BJ (cell line): ENCODE measurements around the gene CXADR. TPM values are rescaled to one million over a fixed set of nuclear protein-coding genes. Genes with fewer than 3 reads are reported as not detected.

ENCODE experiments used
- CTCF ChIA-PET: fragments of 350-600 bp; formaldehyde crosslinking; extraction: SDS; loops from one replicate; lab custom pipeline; 2021; ENCODE audit warnings: antibody characterized with exemption, inconsistent platforms; lab: Yijun Ruan, JAX
- POLR2A ChIA-PET: fragments of 300-600 bp; sonication (Branson Sonifier 250); formaldehyde crosslinking; extraction: SDS; loops from one replicate; lab custom pipeline; 2021; ENCODE audit warnings: antibody characterized with exemption; lab: Charles Lee
- DNase-seq: peaks from one replicate; pipeline ENCODE4 v3.0.0-alpha.2; 2011; ENCODE audit warnings: low read depth
- H3K27me3 ChIP-seq: 2 replicates; pipeline ENCODE4 v1.6.0; 2011; ENCODE audit warnings: low read length; ENCODE audit not compliant: control insufficient read depth, insufficient read depth
- H3K36me3 ChIP-seq: 2 replicates; pipeline ENCODE4 v1.5.1; 2011; ENCODE audit warnings: low read length; ENCODE audit not compliant: control insufficient read depth, insufficient read depth
- H3K4me3 ChIP-seq: 2 replicates; pipeline ENCODE4 v1.5.1; 2011; ENCODE audit warnings: low read depth, mild to moderate bottlenecking, control low read depth, low read length
- CTCF ChIP-seq: IDR thresholded peaks from 2 replicates; pipeline ENCODE4 v1.5.1; 2011; ENCODE audit warnings: low read depth, mild to moderate bottlenecking, control low read depth, inconsistent platforms, low read length, moderate library complexity; ENCODE audit not compliant: insufficient read depth
- polyA plus RNA-seq: library from polyadenylated mRNA; depleted of rRNA; stranded (reverse); fragments of >200 nt; gene quantifications from 2 replicates; pipeline ENCODE4 v1.2.3, GENCODE V29; 2011

The CXADR gene
- polyA plus RNA-seq, 1 experiment = 0.02 TPM

GRCh38 chr21:17524635-17525034 lies 11.8 kb downstream of the CXADR start:
- CTCF ChIA-PET = no interaction called here
- POLR2A ChIA-PET = no interaction called here
- H3K27me3 ChIP-seq = no peaks in the 10 kb centered on the region
- TF ChIP-seq CTCF = no peak
- H3K36me3 ChIP-seq = no peaks in the 10 kb centered on the region
- no peak overlapping the region for H3K4me3 ChIP-seq
- no peak for DNase-seq

- no peak for DNase-seq
- TF ChIP-seq CTCF = no peak
- CTCF ChIA-PET = interaction anchor here (1.4 kb wide), 1 partner anchor 22 kb away, joined by 3 read pairs; no protein-coding TSS in a partner anchor
- Histone ChIP-seq H3K4me3 (no peak overlapping the region), H3K27me3 (no peaks in the 10 kb centered on the region), H3K36me3 (no peaks in the 10 kb centered on the region)
- POLR2A ChIA-PET = no interaction called here
Measured at GRCh38 chr21:17526776-17527175, 13.9 kb downstream of the CXADR start.

GRCh38 chr21:17527240-17527639 lies 14.4 kb downstream of the CXADR start:
- TF ChIP-seq CTCF = no peak
- H3K27me3 ChIP-seq = no peaks in the 10 kb centered on the region
- ChIA-PET CTCF (interaction anchor here (1.4 kb wide), 1 partner anchor 22 kb away, joined by 3 read pairs; no protein-coding TSS in a partner anchor), POLR2A (no interaction called here)
- DNase-seq = no peak
- H3K4me3 ChIP-seq = no peak overlapping the region
- no peaks in the 10 kb centered on the region for H3K36me3 ChIP-seq

- Histone ChIP-seq H3K4me3 (no peak overlapping the region), H3K27me3 (no peaks in the 10 kb centered on the region), H3K36me3 (no peaks in the 10 kb centered on the region)
- ChIA-PET CTCF (interaction anchor here (1.6 kb wide), 1 partner anchor 27 kb away, joined by 3 read pairs; no protein-coding TSS in a partner anchor), POLR2A (no interaction called here)
- no peak for TF ChIP-seq CTCF
- DNase-seq = no peak
Measured at GRCh38 chr21:17527711-17528110, 14.9 kb downstream of the CXADR start.

- DNase-seq = no peak
- CTCF ChIA-PET = interaction anchor here (1.3 kb wide), 1 partner anchor 142 kb away, joined by 3 read pairs; no protein-coding TSS in a partner anchor
- no peak for TF ChIP-seq CTCF
- POLR2A ChIA-PET = no interaction called here
- Histone ChIP-seq H3K36me3 (no peaks in the 10 kb centered on the region), H3K27me3 (no peaks in the 10 kb centered on the region), H3K4me3 (no peak overlapping the region)
Measured at GRCh38 chr21:17529648-17530047, 16.8 kb downstream of the CXADR start.
